GM21528 (cell line): ENCODE results near the gene LY6G6C.

Experiments used
- ATAC-seq: cut with Tn5 transposase; IDR thresholded peaks from one replicate; pipeline ENCODE4 v1.9.1; 2021; ENCODE audit warnings: mild to moderate bottlenecking, moderate library complexity; ENCODE audit not compliant: unreplicated experiment, low FRiP score

LY6G6C gene

DNA sequence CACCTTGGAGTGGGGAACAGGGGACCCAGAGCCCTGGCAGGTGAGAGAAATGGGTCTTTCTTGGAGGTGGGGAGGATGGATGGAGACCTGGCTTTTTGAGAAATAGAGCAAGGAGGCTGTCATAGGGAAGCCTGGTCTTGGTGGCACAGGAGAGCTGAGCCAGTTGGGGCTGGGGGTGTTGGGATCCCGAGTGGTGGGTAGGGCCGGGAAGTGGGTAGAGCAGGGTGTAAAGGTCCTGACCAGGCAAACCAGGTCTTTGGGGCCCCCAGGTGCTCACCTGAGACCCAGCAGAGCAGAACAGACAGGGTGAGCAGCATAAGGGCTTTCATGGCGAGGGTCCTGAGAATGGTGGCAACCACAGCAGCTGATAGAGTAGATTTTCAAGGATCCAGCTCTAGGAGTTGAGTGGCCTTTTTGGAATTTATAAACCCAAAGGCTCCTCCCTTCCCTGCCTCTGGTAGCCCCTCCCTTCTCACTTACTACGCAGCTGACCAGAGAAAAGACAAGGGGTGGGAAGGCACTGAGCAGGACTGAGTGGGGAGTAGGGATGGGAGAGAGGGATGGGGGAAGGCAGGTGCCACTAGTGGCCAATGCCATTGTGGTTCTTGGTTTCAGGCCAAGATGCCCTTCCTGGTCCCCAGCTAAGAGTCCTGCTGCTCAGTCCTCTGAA, at the start of gene LY6G6C:
Gene LY6G6C, minus strand, starts transcription at position 396 of the 670 bp plus-strand sequence. Its CDS starts 67 bp downstream, at position 329.
- no peak for ATAC-seq

DNA sequence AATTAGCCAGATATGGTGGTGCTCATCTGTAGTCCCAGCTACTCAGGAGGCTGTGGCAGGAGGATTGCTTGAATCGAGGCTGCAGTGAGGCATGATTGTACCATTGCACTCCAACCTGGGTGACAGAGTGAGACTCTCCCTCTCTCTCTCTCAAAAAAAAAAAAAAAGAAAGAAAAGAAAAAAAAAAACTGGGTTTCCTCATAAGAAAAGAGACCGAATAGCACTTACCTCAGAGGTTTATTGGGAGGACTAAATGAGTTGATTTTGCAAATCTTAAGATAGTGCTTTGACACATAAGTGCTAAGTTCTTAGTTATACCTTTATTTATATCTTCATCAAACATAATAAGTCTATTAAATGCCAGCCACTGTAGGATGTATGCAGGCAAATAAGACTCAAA, 49.3 kb upstream of the LY6G6C start:
- ATAC-seq: no peak

- ATAC-seq: no peak
Observed at GRCh38 chr6:31769684-31770371, 48.3 kb upstream of the LY6G6C start.

DNA sequence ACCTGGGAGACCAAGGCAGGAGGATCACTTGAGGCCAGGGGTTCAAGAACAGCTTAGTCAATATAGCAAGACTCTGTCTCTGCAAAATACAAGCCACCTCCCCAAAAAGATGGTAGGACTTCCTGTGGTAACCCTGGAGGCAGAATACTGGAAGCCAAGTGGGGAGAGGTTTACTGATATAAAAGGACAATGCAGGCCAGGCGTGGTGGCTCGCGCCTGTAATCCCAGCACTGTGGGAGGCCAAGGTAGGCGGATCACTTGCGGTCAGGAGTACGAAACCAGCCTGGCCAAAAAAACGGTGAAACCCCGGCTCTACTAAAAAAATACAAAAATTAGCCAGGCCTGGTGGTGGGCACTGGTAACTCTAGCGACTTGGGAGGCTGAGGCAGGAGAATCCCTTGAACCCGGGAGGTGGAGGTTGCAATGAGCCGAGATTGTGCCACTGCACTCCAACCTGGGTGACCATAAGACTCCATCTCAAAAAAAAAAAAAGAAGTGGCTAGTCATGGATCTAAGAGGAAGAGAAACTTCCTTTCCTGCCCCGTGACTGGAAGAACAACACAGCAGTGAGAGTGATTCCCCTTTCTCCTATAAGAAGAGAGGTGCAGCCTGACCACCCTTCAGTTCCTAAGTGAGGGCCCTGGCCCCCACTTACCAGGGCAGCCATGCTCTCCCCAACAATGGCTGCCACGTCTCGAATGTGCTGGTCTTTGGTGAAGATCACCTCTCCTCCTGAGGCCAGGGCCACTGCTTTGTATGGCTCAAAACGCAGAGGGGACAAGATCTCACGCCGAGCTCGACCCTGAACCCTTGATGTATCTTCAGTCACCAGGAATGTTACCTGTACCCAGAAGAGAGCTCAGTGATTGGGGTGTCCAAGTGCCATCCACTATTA, 47.1 kb upstream of the LY6G6C start:
- no peak for ATAC-seq

DNA sequence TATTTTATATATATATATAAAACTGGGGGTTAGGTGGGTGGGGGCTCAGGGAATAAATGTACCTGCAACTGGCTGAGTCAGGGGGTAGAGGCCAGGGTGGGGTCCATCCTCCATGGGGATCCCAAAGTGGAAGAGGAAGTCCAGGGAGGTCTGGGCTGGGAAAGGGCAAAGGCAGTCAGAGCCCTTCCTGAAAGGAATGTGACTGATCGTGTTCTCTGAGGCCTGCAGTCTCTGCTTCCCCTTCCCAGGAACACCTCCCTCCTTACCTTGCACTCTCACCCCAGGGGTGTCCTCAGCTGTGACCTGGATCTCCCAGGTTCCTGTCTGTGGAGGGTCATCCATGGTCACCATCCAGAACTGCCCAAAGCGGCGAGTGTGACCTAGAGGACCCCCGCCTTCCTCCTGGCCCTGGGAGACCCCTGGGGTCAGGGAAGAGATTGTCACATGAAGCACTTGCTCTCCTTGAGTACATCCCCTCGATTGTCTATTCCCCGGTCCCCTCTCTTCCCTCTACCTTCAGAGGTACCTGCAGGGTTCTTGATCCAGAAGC, 45.6 kb upstream of the LY6G6C start:
- no peak for ATAC-seq

- ATAC-seq: no peak
Observed at GRCh38 chr6:31765910-31766794, 44.6 kb upstream of the LY6G6C start.

GRCh38 chr6:31765559-31765909, 44.0 kb upstream of the LY6G6C start:
- ATAC-seq: no peak

- ATAC-seq: no peak
Observed at GRCh38 chr6:31764198-31764597, 42.7 kb upstream of the LY6G6C start.

DNA sequence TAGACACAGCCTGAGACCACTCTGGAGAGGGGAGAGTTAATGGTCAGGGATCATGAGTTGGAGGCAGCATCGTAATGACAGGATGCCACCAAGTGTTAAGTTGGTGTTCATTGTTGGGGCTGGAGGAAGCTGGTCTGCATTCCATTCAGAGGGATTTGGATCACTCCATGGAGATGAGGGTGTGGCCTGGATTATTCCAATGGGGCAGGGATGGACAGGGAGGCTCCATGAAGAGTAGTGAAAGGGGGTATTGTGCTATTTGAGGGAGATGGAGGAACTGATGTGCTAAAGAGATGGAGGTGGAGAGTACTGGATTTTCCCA, 42.0 kb upstream of the LY6G6C start:
- no peak for ATAC-seq

- ATAC-seq: no peak
Observed at GRCh38 chr6:31762878-31763618, 41.5 kb upstream of the LY6G6C start.

- no peak for ATAC-seq
Observed at GRCh38 chr6:31762356-31762755, 40.8 kb upstream of the LY6G6C start, which contains the start of gene SAPCD1. TSS of gene SAPCD1 (plus strand) at chr6:31762656. CDS start at chr6:31763055, 399 bp downstream.

DNA sequence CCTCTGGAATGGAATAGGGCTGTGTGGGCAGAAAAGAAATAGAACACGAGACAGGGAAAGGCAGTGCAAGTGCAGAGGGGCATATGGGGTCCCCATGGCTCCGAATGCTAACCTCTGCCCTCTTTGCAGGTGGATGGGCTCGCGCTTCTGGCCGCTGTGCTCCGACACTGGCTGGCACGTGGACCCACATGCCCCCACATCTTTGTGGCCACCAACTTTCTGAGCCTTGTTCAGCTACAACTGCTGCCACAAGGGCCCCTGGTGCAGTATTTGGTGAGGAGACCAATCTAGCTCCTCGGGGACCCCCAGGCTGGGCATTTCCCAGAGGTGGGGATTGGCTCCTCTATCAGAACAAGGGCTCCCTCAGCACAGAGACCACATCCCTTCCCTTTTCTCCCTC, 39.8 kb upstream of the LY6G6C start:
- ATAC-seq: no peak

GRCh38 chr6:31760790-31761189, 39.2 kb upstream of the LY6G6C start:
- ATAC-seq: no peak

- ATAC-seq: no peak
Observed at GRCh38 chr6:31758281-31758680, 36.7 kb upstream of the LY6G6C start.

DNA sequence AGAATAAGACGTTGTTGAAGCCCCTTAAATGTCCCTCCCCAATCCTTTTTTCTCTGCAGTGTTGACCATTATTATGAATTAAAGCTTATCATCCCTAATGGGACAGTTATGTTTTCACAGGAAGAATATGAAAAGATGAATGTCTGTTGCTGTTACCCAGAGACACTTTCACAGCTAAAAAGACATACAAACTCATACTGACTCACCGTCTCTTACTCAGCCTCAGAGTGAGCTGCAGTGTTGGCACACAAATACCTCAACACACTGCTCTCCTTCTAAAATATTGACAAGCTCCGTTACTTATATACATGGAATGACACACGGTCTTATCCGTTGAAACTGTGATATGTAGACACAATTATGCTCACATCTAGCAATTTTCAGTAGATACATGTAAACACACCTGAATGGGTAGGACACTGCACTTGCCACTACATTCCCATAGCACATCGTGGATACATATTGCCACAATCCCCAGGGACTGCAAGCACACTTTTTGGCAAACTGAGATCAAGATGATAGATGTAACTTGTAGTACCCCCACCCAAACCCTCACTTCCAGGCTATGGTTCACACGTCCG, 31.3 kb upstream of the LY6G6C start:
- ATAC-seq: no peak

- ATAC-seq: no peak
Observed at GRCh38 chr6:31750411-31751022, 29.0 kb upstream of the LY6G6C start.

DNA sequence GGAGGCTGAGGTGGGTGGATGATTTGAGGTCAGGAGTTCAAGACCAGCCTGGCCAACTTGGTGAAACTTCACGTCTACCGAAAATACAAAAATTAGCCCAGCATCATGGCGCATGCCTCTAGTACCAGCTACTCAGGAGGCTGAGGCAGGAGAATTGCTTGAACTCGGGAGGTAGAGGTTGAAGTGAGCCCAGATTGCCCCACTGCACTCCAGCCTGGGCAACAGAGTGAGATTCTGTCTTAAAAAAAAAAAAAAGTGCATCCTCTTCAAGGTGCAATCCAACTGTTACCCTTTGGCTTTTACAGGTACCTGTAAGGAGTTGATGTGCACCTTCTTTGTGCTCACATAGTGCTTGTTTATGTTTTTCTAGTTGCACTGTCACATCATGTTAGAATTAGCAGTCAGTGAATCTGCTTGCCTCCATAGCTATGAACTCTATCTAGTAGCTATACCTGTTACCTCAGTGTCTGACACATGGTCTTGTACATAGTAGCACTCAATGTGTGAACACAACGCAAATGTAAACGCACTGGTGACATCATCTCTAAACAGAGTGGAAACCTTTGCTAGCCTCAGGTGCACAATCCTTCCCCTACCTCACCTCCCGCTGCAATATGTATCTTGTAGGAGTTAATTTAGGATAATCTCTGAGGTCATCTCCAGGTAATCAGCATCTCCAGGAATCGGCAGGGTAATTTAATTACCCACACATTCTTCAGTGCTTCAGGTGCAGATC, 27.9 kb upstream of the LY6G6C start:
- no peak for ATAC-seq

DNA sequence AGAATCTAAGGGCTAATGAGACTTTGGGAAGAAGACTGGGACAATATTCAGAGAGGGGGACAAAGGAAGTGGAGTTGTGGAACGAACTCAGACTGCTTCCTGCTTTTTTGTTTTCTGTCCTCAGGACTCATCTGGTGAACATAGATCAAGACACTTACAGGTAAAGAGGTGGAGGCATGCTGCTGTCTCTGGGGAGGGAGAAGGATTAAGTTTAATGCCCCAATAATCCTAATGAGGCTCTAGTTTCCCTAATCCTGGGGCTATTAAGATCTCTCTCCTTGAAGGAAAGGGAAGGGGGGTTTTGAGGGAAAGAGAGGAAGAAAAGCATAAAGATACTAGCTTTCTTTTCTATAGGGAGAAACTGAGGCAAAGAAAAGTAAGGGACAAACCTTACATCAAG, 22.9 kb upstream of the LY6G6C start:
- no peak for ATAC-seq
